GM12878 (cell line): ENCODE data around the gene ZACN. TPM values are rescaled to one million over a fixed set of nuclear protein-coding genes. Genes with fewer than 3 reads are reported as not detected.

Experiments used
- ATAC-seq: fragments of 200-7000 bp; cut with Tn5 transposase; 3 replicates; pipeline ENCODE4 v1.9.1; 2020; ENCODE audit warnings: mild to moderate bottlenecking, moderate library complexity
- BruUV-seq: library from RNA; stranded (reverse); fragments of 400-500 nt; replicated peaks from 2 replicates; lab custom pipeline; 2021; lab: Mats Ljungman, UMichigan
- CTCF ChIA-PET: fragments of 300-600 bp; sonication (Branson Sonifier 250); formaldehyde crosslinking; extraction: SDS; loops from one replicate; lab custom pipeline; 2021; ENCODE audit warnings: inconsistent platforms; lab: Yijun Ruan, JAX
- POLR2A ChIA-PET: fragments of 350-600 bp; formaldehyde crosslinking; extraction: SDS; loops from one replicate; lab custom pipeline; 2021; ENCODE audit warnings: inconsistent platforms; lab: Charles Lee
- RAD21 ChIA-PET: fragments of 300-600 bp; sonication (Branson Sonifier 250); formaldehyde crosslinking; loops from one replicate; lab custom pipeline; 2023; ENCODE audit warnings: antibody characterized with exemption; ENCODE audit not compliant: unreplicated experiment; lab: Charles Lee
- SMC1A ChIA-PET: fragments of 300-600 bp; sonication (Branson Sonifier 250); formaldehyde crosslinking; loops from one replicate; lab custom pipeline; 2023; ENCODE audit not compliant: unreplicated experiment, uncharacterized antibody; lab: Charles Lee
- DNase-seq: peaks from one replicate; pipeline ENCODE4 v3.0.0-alpha.2; 2011; ENCODE audit warnings: low read depth, low spot score
- FAIRE-seq: peaks from 3 replicates; lab custom pipeline; 2011; peaks lifted over from hg19 to GRCh38; lab: Jason Lieb, UNC
- H2AFZ ChIP-seq: 2 replicates; pipeline ENCODE4 v1.6.0; 2011; ENCODE audit warnings: low read depth, low read length, control low read depth; ENCODE audit not compliant: control insufficient read depth
- H3K27ac ChIP-seq: 2 replicates; pipeline ENCODE4 v1.5.1; 2011; ENCODE audit warnings: control low read depth; ENCODE audit not compliant: control insufficient read depth, insufficient read depth
- H3K27me3 ChIP-seq, 2 experiments: replicated peaks in 1 of 2; 2 replicates each; pipeline versions ENCODE4 v1.6.0 to v1.6.1; 2011; ENCODE audit warnings: low read length in 1 of 2; ENCODE audit not compliant: control insufficient read depth in 2 of 2, insufficient read depth in 2 of 2
- H3K36me3 ChIP-seq, 2 experiments: 2 replicates each; pipeline ENCODE4 v1.5.1; 2011; ENCODE audit warnings: low read length in 1 of 2; ENCODE audit not compliant: control insufficient read depth in 2 of 2, insufficient read depth in 2 of 2
- H3K4me1 ChIP-seq: 2 replicates; pipeline ENCODE4 v1.6.1; 2011; ENCODE audit warnings: mild to moderate bottlenecking, low read length, moderate library complexity, mixed read lengths; ENCODE audit not compliant: control insufficient read depth, insufficient read depth
- H3K4me2 ChIP-seq: 2 replicates; pipeline ENCODE4 v1.6.0; 2011; ENCODE audit warnings: control low read depth; ENCODE audit not compliant: control insufficient read depth, insufficient read depth
- H3K4me3 ChIP-seq: fragments of 200-600 bp; sonication (generic); 2 replicates; pipeline ENCODE4 v1.5.1; 2016
- H3K79me2 ChIP-seq: 2 replicates; pipeline ENCODE4 v1.6.0; 2011; ENCODE audit warnings: low read length; ENCODE audit not compliant: control insufficient read depth, insufficient read depth
- H3K9ac ChIP-seq: 2 replicates; pipeline ENCODE4 v1.8.0; 2011; ENCODE audit warnings: low read length, control low read depth, mixed read lengths; ENCODE audit not compliant: control insufficient read depth, insufficient read depth
- H3K9me3 ChIP-seq: replicated peaks from 3 replicates; pipeline ENCODE4 v1.5.1; 2011; ENCODE audit warnings: mild to moderate bottlenecking, low read length; ENCODE audit not compliant: control insufficient read depth, insufficient read depth
- H4K20me1 ChIP-seq: 2 replicates; pipeline ENCODE4 v1.6.0; 2011; ENCODE audit not compliant: control insufficient read depth, insufficient read depth
- ESRRA ChIP-seq: IDR thresholded peaks from 2 replicates; pipeline ENCODE4 v1.6.1; 2012; ENCODE audit warnings: mild to moderate bottlenecking, low read length, improper control_type of control experiment
- IRF3 ChIP-seq: fragments of 450-650 bp; IDR thresholded peaks from 2 replicates; pipeline ENCODE4 v1.6.1; 2014; ENCODE audit warnings: mild to moderate bottlenecking
- KLF5 ChIP-seq: fragments of 450-650 bp; IDR thresholded peaks from 2 replicates; pipeline ENCODE4 v1.6.1; 2014; ENCODE audit warnings: mild to moderate bottlenecking; ENCODE audit not compliant: partially characterized antibody
- MXI1 ChIP-seq: fragments of 150-350 bp; IDR thresholded peaks from 2 replicates; pipeline ENCODE4 v1.6.1; 2011; ENCODE audit warnings: low read depth, mild to moderate bottlenecking, inconsistent platforms, low read length, improper control_type of control experiment
- TAF1 ChIP-seq: IDR thresholded peaks from 2 replicates; pipeline ENCODE4 v1.6.1; 2011; ENCODE audit warnings: mild to moderate bottlenecking, low read depth, low read length, borderline replicate concordance
- YBX1 ChIP-seq: fragments of 450-650 bp; IDR thresholded peaks from 2 replicates; pipeline ENCODE4 v1.6.1; 2016; ENCODE audit warnings: antibody characterized with exemption
- WGBS: methylation state at CpG from one replicate; pipeline ENCODE4 v1.1.6; 2016; ENCODE audit warnings: low lambda C conversion rate; ENCODE audit not compliant: insufficient replicate concordance, insufficient coverage; ENCODE audit errors: missing lambda C conversion rate; 5-methylcytosine and 5-hydroxymethylcytosine counted together
- in situ Hi-C: fragments of 300-500 bp; cut with MboI; formaldehyde crosslinking; loops from 9 replicates; pipeline ENCODE4 v1.14.3; 2018; ENCODE audit warnings: mixed read lengths
- intact Hi-C: fragments of 100-400 bp; cut with micrococcal nuclease; formaldehyde crosslinking; loops from one replicate; pipeline ENCODE4 v1.14.2; 2022; ENCODE audit not compliant: unreplicated experiment
- polyA plus RNA-seq, 11 experiments: library from polyadenylated mRNA; depleted of rRNA in 4 of 11; unstranded in 6 of 11; stranded (reverse) in 5 of 11; fragments of >200 nt; fragmentation: Nextera tagmentation in 4 of 11; fragmentation: Illumina TruSeq in 1 of 11; extraction: Ambion mirVana in 4 of 11; extraction: Trizol in 1 of 11; gene quantifications; 1 replicate in 1 of 11; 2 replicates in 10 of 11; pipeline versions ENCODE4 v1.2.1 to v1.2.3, GENCODE V29; 2011 to 2016; ENCODE audit warnings: inconsistent platforms in 2 of 11, missing spikeins in 2 of 11, low read depth in 1 of 11
- total RNA-seq, 4 experiments: library from RNA; depleted of rRNA in 3 of 4; stranded (reverse); fragments of >200 nt in 3 of 4; fragmentation: Illumina TruSeq in 1 of 4; extraction: Trizol in 1 of 4; gene quantifications; 2 replicates each; pipeline versions ENCODE4 v1.2.1 to v1.2.3, GENCODE V29; 2013 to 2021

ZACN gene
- total and polyA plus RNA-seq, 10 of the 15 experiments (the other 5 are each of a cell fraction or from before 2014, with no cell fraction given), result 0.06 to 11.3 (median 0.47) TPM; not detected in 2

GRCh38 chr17:76097716-76098295 is 18.8 kb downstream of the ZACN start (continued):
- TF ChIP-seq IRF3 (no peak), KLF5 (no peak), MXI1 (no peak), YBX1 (no peak), ESRRA (no peak)
- TF ChIP-seq, all 136 proteins: peak for 0

- Histone ChIP-seq H4K20me1 (no peaks in the 10 kb centered on the region), H3K27ac (peak overlapping the region; percentile 71), H3K9ac (peak overlapping the region; percentile 69), H3K27me3 (no peaks in the 10 kb centered on the region), H3K36me3 (peaks cover 1 to 10% of the 10 kb centered on the region in 2 experiments; a peak in 3 of 4 replicates), H2AFZ (peak overlapping the region; percentile 90), H3K9me3 (no peaks in the 10 kb centered on the region; the same call in 2 of the 3 replicates), H3K79me2 (peaks cover 14% of the 10 kb centered on the region), H3K4me3 (peak overlapping the region; percentile 90), H3K4me1 (peaks cover 6% of the 10 kb centered on the region), H3K4me2 (peak overlapping the region; percentile 86)
- ATAC-seq, result peak; percentile 10
- peak; percentile 54 for FAIRE-seq
- ChIA-PET CTCF (interaction anchor here (0.6 to 7.6 kb wide), 7 partner anchors 16 to 470 kb away, joined by 3 to 40 read pairs (median 4); no protein-coding TSS in a partner anchor), SMC1A (interaction anchor here (0.7 to 1.3 kb wide), 3 partner anchors 24 to 170 kb away, joined by 3 to 4 read pairs (median 4); no protein-coding TSS in a partner anchor), POLR2A (interaction anchor here (0.6 to 1.3 kb wide), 2 partner anchors 76 to 162 kb away, joined by 3 read pairs; no protein-coding TSS in a partner anchor), RAD21 (interaction anchor here (0.9 to 1.4 kb wide), 2 partner anchors 89 to 176 kb away, joined by 3 to 5 read pairs; no protein-coding TSS in a partner anchor)
- in situ Hi-C loops, result no loop called here
- intact Hi-C loops, result no loop called here
- 0% methylated on average over 4 of the region's 4 CpGs for WGBS
- no peak for DNase-seq
- no peak for TF ChIP-seq TAF1
- BruUV-seq, result TSS peak; percentile 70
These were observed 23.9 kb downstream of the ZACN start for GRCh38 chr17:76102944-76103273.
